ENCODE results near the gene RBMS2.

Gene RBMS2

DNA sequence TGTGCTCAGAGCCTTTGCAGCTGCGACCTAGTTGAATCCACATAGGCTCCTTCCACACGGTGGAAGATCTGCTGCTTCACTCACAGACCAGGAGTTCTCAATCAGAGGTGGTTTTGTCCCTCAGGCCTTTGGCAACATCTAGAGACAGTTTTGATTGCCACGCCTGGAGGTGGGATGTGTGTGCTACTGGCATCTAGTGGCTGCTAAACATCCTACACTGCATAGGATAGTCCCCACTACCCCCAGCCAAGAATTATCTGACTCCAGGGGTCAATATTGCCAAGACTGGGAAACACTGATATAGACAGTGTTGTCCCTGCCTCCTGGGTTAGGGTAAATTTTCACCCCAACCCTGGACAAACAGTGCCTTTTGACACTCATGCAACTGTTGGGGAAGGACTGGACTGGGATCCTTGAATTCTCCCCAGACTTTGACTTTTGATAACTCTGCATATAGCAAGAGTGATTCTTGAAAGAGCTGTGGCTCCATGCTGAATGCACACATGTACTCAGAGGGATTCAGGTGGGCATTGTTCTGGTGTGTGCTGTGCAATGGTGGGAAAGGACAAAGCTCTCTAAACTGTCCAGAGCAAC, 68.7 kb downstream of the RBMS2 start:
- no peak for DNase-seq (ENCODE audit: low spot score)
- Histone ChIP-seq H3K27ac (peak overlapping the region in 1 of 2 donors; percentile 43), H3K4me3 (no peak overlapping the region)
- TF ChIP-seq, protein P1, sequence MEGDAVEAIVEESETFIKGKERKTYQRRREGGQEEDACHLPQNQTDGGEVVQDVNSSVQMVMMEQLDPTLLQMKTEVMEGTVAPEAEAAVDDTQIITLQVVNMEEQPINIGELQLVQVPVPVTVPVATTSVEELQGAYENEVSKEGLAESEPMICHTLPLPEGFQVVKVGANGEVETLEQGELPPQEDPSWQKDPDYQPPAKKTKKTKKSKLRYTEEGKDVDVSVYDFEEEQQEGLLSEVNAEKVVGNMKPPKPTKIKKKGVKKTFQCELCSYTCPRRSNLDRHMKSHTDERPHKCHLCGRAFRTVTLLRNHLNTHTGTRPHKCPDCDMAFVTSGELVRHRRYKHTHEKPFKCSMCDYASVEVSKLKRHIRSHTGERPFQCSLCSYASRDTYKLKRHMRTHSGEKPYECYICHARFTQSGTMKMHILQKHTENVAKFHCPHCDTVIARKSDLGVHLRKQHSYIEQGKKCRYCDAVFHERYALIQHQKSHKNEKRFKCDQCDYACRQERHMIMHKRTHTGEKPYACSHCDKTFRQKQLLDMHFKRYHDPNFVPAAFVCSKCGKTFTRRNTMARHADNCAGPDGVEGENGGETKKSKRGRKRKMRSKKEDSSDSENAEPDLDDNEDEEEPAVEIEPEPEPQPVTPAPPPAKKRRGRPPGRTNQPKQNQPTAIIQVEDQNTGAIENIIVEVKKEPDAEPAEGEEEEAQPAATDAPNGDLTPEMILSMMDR (IDR thresholded peaks at IDR 0.05): no peak

DNA sequence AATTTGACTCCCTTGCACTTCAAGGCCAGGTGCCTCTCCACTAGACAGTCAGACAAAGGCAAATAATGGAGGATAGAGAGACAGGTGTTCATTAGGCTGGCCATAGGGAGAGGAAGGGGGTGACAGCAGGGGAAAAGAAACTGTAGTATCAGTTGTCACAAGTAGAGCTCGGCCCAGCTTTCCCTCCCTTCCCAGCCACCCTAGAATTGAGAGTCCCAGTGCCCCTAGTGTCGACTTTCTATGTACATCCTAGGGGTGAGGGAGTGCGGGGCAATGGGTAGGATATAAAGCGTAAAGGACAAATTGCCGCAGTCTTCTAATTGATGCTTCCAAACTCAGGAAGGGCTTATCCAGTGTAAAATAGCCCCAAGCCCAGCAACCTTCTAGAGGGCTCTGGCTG, 69.5 kb downstream of the RBMS2 start:
- no peak for DNase-seq (ENCODE audit: low spot score)
- H3K4me3 ChIP-seq: no peak overlapping the region
- peak overlapping the region in 1 of 2 donors; percentile 36 for H3K27ac ChIP-seq
- TF ChIP-seq, protein P1 (IDR thresholded peaks at IDR 0.05): no peak

DNA sequence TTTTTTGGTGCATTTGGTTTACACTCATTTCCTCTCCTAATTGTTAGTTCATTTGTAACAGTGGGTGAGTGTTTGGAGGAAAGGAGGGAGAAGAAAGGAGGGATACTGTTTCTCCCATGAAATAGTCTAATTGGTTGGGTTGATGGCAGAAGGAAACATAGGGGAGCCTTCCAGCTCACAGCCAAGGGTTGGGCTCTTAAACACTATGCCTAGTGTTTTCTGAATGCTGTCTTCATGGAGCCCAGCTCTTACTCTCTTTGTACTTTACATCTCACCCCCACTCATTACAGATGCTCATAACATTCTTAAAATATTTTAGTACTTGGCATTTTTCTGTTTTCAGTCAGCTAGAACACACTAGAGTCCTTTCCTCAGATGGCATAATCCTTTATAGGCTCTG, 70.3 kb downstream of the RBMS2 start:
- H3K27ac ChIP-seq: no peak overlapping the region
- DNase-seq (ENCODE audit: low spot score): no peak
- TF ChIP-seq, protein P1 (IDR thresholded peaks at IDR 0.05): no peak
- H3K4me3 ChIP-seq: no peak overlapping the region

DNA sequence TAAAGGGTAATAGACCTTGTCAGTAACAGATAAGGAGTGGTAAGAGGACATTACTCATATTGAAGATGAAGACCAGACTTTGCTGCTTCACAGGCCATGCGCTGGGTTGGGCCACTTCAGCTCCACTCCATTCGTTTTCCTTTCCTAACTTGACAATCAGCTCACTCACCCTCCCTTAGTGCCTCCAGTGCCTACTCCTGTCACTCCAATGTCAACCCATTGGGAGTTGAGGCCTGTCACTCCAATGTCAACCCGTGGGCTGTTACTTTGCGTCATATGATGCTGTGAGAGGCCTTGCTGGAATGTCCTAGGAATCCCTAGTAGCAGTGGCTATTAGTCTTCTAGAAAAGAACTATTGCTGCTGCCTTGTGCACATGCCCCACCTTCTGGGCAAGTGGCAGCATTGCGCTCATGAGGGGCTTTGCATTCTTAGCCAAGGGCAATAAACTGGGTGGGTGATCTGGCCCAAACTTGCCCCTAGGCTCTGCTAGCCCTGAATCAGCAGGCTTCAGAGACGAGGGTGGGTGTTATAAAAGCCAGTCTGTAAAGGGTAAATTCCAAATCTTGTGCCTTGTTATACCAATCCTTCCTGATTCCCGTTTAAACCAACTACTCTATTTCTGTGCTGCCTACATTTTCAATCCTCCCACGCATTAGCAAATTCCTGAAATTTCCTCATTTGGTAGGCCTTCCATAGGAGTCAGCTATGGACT, 72.4 kb downstream of the RBMS2 start:
- H3K27ac ChIP-seq: peak overlapping the region; percentile 63 to 82
- no peak for DNase-seq (ENCODE audit: low spot score)
- TF ChIP-seq, protein P1 (IDR thresholded peaks at IDR 0.05): peak; percentile 63
- no peak overlapping the region for H3K4me3 ChIP-seq

DNA sequence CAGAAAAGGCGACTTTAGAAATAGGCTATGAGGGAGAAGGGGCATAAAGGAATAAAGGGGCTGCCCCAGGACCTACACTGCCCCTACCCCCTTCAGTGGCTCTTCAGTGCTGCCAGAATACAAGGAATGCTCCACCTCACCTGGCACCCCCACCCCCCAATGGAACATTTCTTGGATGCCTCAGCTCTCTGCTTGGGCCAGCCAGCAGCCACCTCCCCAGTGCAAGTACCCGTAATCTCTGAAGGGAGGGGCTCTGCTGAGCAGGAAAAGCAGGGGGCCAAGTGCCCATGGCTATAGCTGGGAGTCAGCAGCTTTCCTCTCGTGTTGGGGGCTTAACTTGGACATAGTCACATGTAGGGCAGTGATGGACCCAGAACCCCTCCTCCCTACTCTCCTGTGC, 75.2 kb downstream of the RBMS2 start:
- TF ChIP-seq, protein P1 (IDR thresholded peaks at IDR 0.05): no peak
- peak overlapping the region in 1 of 2 donors; percentile 56 for H3K27ac ChIP-seq
- H3K4me3 ChIP-seq: no peak overlapping the region
- DNase-seq (ENCODE audit: low spot score): no peak

DNA sequence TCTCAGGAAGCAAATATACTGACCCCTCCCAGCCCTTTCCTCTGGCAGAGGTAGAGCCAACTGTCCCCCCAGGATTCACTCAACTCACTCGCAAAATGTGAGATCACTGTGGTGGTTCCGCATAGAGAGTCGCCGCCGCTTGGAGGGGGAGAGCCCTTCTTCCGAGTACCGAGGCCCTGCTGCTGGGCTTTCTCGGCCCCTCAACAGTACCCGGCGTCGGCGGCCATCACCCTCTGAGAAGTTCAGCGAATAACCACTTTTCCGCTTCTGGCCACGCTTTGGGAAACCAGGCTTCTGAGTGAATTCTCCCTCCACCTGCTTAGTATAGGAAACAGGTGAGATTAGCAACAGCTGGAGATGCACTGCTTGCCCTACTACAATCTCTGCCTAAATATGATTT, 77.4 kb downstream of the RBMS2 start:
- H3K4me3 ChIP-seq: no peak overlapping the region
- H3K27ac ChIP-seq: no peak overlapping the region
- TF ChIP-seq, protein P1 (IDR thresholded peaks at IDR 0.05): no peak
- DNase-seq (ENCODE audit: low spot score): no peak

DNA sequence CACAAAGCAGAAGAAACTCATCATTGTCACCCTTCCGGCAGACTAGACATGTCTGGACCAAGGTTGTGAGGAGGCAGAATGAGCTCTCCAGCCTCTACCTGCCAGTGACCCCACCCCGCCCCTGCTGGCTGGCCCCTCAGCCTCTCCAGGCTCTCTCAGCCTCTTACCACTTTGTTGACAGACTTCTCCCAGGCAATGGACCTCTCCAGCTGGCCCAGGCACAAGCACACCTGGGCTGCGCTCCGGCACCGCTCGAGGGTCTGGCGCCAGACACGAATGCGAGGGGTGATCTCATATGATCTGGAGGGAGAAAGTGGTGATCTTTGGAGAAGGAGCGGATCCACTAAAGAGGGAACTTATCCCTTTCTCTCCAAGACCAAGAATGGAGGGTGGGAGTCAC, 78.2 kb downstream of the RBMS2 start:
- Histone ChIP-seq H3K27ac (no peak overlapping the region), H3K4me3 (no peak overlapping the region)
- TF ChIP-seq, protein P1 (IDR thresholded peaks at IDR 0.05): no peak
- DNase-seq (ENCODE audit: low spot score): no peak
